HEK293 (cell line): Measurements from ENCODE around the gene NCOR2.

Source experiments
- CTCF ChIA-PET: fragments of 350-600 bp; formaldehyde crosslinking; extraction: SDS; loops from one replicate; lab custom pipeline; 2021; ENCODE audit warnings: antibody characterized with exemption; lab: Yijun Ruan, JAX
- POLR2A ChIA-PET: fragments of 300-600 bp; formaldehyde crosslinking; extraction: SDS; loops from one replicate; lab custom pipeline; 2020; ENCODE audit warnings: antibody characterized with exemption, inconsistent platforms; lab: Yijun Ruan, JAX
- H3K27ac ChIP-seq: fragments of 200-500 bp; sonication (Bioruptor generic); 2 replicates; pipeline ENCODE4 v1.5.1; 2014; ENCODE audit warnings: low read depth, low read length, control low read depth, inconsistent platforms; ENCODE audit errors: extremely low read depth
- H3K36me3 ChIP-seq, 2 experiments: fragments of 200-500 bp in 1 of 2; sonication (Bioruptor generic) in 1 of 2; 1 replicate in 1 of 2; 2 replicates in 1 of 2; pipeline ENCODE4 v1.5.1; 2014 to 2017; ENCODE audit warnings: inconsistent platforms in 2 of 2, low read length in 2 of 2; ENCODE audit not compliant: control insufficient read depth in 2 of 2, insufficient read depth in 1 of 2
- H3K4me1 ChIP-seq: fragments of 200-500 bp; sonication (Bioruptor generic); 2 replicates; pipeline ENCODE4 v1.5.1; 2014; ENCODE audit warnings: mild to moderate bottlenecking, low read length, inconsistent platforms; ENCODE audit not compliant: control insufficient read depth, insufficient read depth
- H3K4me3 ChIP-seq: 2 replicates; pipeline ENCODE4 v1.5.1; 2011; ENCODE audit warnings: low read depth, mild to moderate bottlenecking, control low read depth, low read length, moderate library complexity
- H3K9me3 ChIP-seq: fragments of 200-500 bp; sonication (Bioruptor generic); 2 replicates; pipeline ENCODE4 v1.5.1; 2014; ENCODE audit warnings: low read depth, low read length, inconsistent platforms; ENCODE audit not compliant: control insufficient read depth, insufficient read depth
- BCL6B ChIP-seq: fragments of 450-650 bp; formaldehyde crosslinking; IDR thresholded peaks from 2 replicates; pipeline ENCODE4 v1.5.1; 2017; ENCODE audit warnings: missing biosample characterization, missing genetic modification characterization
- GFI1B ChIP-seq: fragments of 450-650 bp; formaldehyde crosslinking; IDR thresholded peaks from 2 replicates; pipeline ENCODE4 v1.5.1; 2016; ENCODE audit warnings: missing biosample characterization, missing genetic modification characterization
- GLIS1 ChIP-seq: fragments of 450-650 bp; formaldehyde crosslinking; IDR thresholded peaks from 2 replicates; pipeline ENCODE4 v1.5.1; 2016; ENCODE audit warnings: missing biosample characterization, missing genetic modification characterization
- KLF1 ChIP-seq: fragments of 450-650 bp; formaldehyde crosslinking; IDR thresholded peaks from 2 replicates; pipeline ENCODE4 v1.5.1; 2016; ENCODE audit warnings: missing biosample characterization, missing genetic modification characterization
- PRDM4 ChIP-seq: fragments of 450-650 bp; formaldehyde crosslinking; IDR thresholded peaks from 2 replicates; pipeline ENCODE4 v1.5.1; 2017; ENCODE audit warnings: missing biosample characterization, missing genetic modification characterization
- TSHZ1 ChIP-seq: fragments of 450-650 bp; formaldehyde crosslinking; IDR thresholded peaks from 2 replicates; pipeline ENCODE4 v1.5.1; 2016; ENCODE audit warnings: missing biosample characterization, missing genetic modification characterization, borderline replicate concordance
- ZBTB44 ChIP-seq: fragments of 450-650 bp; IDR thresholded peaks from 2 replicates; pipeline ENCODE4 v1.5.1; 2018; ENCODE audit warnings: missing biosample characterization, mild to moderate bottlenecking, missing genetic modification characterization
- ZNF155 ChIP-seq: fragments of 450-650 bp; formaldehyde crosslinking; IDR thresholded peaks from 2 replicates; pipeline ENCODE4 v1.5.1; 2016; ENCODE audit warnings: missing biosample characterization, missing genetic modification characterization
- ZNF211 ChIP-seq: fragments of 450-650 bp; formaldehyde crosslinking; IDR thresholded peaks from 2 replicates; pipeline ENCODE4 v1.5.1; 2016; ENCODE audit warnings: low read depth, missing biosample characterization, missing genetic modification characterization
- ZNF311 ChIP-seq: fragments of 450-650 bp; formaldehyde crosslinking; IDR thresholded peaks from 2 replicates; pipeline ENCODE4 v1.5.1; 2017; ENCODE audit warnings: missing biosample characterization, missing genetic modification characterization, borderline replicate concordance
- ZNF335 ChIP-seq: fragments of 450-650 bp; formaldehyde crosslinking; conservative IDR thresholded peaks from 2 replicates; pipeline ENCODE4 v1.5.1; 2016; ENCODE audit warnings: missing biosample characterization, missing genetic modification characterization
- ZNF354C ChIP-seq: fragments of 450-650 bp; formaldehyde crosslinking; IDR thresholded peaks from 2 replicates; pipeline ENCODE4 v1.5.1; 2016; ENCODE audit warnings: missing biosample characterization, missing genetic modification characterization, low read depth, borderline replicate concordance
- ZNF416 ChIP-seq: fragments of 450-650 bp; formaldehyde crosslinking; IDR thresholded peaks from 2 replicates; pipeline ENCODE4 v1.5.1; 2016; ENCODE audit warnings: missing biosample characterization, missing genetic modification characterization
- ZNF423 ChIP-seq: fragments of 450-650 bp; formaldehyde crosslinking; IDR thresholded peaks from 2 replicates; pipeline ENCODE4 v1.5.1; 2016; ENCODE audit warnings: missing biosample characterization, missing genetic modification characterization
- ZNF433 ChIP-seq: fragments of 450-650 bp; formaldehyde crosslinking; IDR thresholded peaks from 2 replicates; pipeline ENCODE4 v1.5.1; 2016; ENCODE audit warnings: missing biosample characterization, missing genetic modification characterization, low read depth
- ZNF501 ChIP-seq: fragments of 450-650 bp; formaldehyde crosslinking; IDR thresholded peaks from 2 replicates; pipeline ENCODE4 v1.5.1; 2016; ENCODE audit warnings: missing biosample characterization, missing genetic modification characterization
- ZNF529 ChIP-seq: fragments of 450-650 bp; formaldehyde crosslinking; IDR thresholded peaks from 2 replicates; pipeline ENCODE4 v1.5.1; 2017; ENCODE audit warnings: missing genetic modification characterization, missing biosample characterization; ENCODE audit not compliant: insufficient replicate concordance
- ZNF785 ChIP-seq: fragments of 450-650 bp; formaldehyde crosslinking; IDR thresholded peaks from 2 replicates; pipeline ENCODE4 v1.5.1; 2016; ENCODE audit warnings: missing biosample characterization, missing genetic modification characterization
- ZNF843 ChIP-seq: fragments of 450-650 bp; formaldehyde crosslinking; IDR thresholded peaks from 2 replicates; pipeline ENCODE4 v1.5.1; 2016; ENCODE audit warnings: missing biosample characterization, missing genetic modification characterization
- TF ChIP-seq, protein P1 (sequence below): fragments of 450-650 bp; formaldehyde crosslinking; IDR thresholded peaks from 2 replicates; pipeline ENCODE4 v1.5.1; 2016; ENCODE audit warnings: missing biosample characterization, missing genetic modification characterization, borderline replicate concordance

The NCOR2 gene

DNA sequence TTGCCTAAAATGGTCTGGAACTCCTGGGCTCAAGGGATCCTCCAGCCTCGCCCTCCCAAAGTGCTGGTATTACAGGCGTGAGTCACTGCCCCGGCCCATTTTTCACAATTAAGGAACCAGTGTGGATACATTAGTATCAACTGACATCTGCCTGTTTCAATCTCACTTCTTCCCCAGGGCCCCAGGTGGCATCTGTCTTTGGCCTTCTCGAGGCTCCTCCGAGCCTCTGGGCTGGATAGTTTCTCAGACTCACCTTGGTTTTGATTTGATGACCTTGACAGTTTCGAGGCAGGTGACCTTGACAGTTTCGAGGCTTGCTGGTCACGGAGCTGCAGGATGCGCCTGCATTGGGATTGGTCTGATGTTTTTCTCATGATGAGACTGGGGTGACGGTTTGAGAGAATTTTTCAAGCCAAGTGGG is 41.0 kb upstream of the NCOR2 start:
- no peaks in the 10 kb centered on the region for H3K9me3 ChIP-seq
- H3K4me1 ChIP-seq = peaks cover 5% of the 10 kb centered on the region
- TF ChIP-seq, protein P1, sequence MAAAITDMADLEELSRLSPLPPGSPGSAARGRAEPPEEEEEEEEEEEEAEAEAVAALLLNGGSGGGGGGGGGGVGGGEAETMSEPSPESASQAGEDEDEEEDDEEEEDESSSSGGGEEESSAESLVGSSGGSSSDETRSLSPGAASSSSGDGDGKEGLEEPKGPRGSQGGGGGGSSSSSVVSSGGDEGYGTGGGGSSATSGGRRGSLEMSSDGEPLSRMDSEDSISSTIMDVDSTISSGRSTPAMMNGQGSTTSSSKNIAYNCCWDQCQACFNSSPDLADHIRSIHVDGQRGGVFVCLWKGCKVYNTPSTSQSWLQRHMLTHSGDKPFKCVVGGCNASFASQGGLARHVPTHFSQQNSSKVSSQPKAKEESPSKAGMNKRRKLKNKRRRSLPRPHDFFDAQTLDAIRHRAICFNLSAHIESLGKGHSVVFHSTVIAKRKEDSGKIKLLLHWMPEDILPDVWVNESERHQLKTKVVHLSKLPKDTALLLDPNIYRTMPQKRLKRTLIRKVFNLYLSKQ = no peak
- TF ChIP-seq GLIS1 (tag by site-specific recombination) (peak; percentile 12; the same call in 1 of the 2 replicates), ZNF785 (no peak), BCL6B (no peak), GFI1B (tag by site-specific recombination) (no peak), ZNF843 (tag by site-specific recombination) (no peak), KLF1 (tag by site-specific recombination) (0 out of 2 replicates have a peak, but pooled peaks have one; percentile 19), ZNF354C (no peak), ZNF529 (no peak), ZNF211 (tag by site-specific recombination) (no peak), PRDM4 (tag by site-specific recombination) (peak; percentile 99), ZNF335 (tag by site-specific recombination) (peak; percentile 39; the same call in 1 of the 2 replicates), ZNF433 (tag by site-specific recombination) (no peak), ZNF501 (tag by site-specific recombination) (no peak), ZNF423 (tag by site-specific recombination) (no peak), ZNF155 (tag by site-specific recombination) (no peak)
- H3K36me3 ChIP-seq = no peaks in the 10 kb centered on the region
- CTCF ChIA-PET = interaction anchor here (1.2 kb wide), 1 partner anchor 158 kb away, joined by 3 read pairs; no protein-coding TSS in a partner anchor
- no peak overlapping the region for H3K4me3 ChIP-seq
- POLR2A ChIA-PET = no interaction called here
- H3K27ac ChIP-seq = no peak overlapping the region

DNA sequence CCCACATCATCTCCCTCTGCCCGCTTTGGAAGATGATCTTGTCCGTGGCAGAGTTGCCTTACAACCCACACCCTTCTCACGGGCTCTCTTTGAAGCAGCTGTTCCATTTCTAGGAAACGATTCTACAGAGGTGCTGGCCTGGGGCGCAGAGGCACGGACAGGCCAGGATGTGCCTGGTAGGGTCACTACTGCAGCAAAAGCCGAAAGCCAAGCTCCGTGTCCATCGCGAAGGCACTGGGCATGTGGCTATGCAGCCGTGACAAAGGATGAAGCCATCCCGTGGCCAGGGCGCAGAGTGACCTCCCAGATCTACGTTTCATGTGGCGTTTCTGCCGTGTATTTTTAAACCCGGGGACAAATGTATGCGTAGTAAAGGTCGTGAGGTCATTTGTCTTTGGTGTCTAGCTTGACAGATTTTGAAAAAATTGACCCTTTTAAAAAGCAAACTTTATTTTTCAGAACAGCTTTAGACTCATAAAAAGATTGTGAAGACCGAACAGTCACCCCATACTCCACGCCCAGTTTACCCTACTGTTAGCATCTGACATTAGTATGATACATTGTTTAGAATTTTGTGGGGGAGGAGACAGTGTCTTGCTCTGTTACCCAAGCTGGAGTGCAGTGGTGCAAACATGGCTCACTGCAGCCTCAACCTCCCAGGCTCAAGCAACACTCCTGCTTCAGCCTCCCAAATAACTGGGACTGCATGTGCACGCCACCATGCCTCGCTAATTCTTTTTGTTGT is 40.4 kb upstream of the NCOR2 start:
- no peak overlapping the region for H3K27ac ChIP-seq
- no peaks in the 10 kb centered on the region for H3K36me3 ChIP-seq
- H3K9me3 ChIP-seq = no peaks in the 10 kb centered on the region
- H3K4me1 ChIP-seq = peaks cover 5% of the 10 kb centered on the region
- ChIA-PET CTCF (interaction anchor here (0.6 to 1.2 kb wide), 2 partner anchors 10 to 159 kb away, joined by 3 read pairs; no protein-coding TSS in a partner anchor), POLR2A (no interaction called here)
- no peak overlapping the region for H3K4me3 ChIP-seq
- TF ChIP-seq ZNF416 = no peak
- no peak for TF ChIP-seq TSHZ1 (tag by site-specific recombination)
- TF ChIP-seq ZNF335 (tag by site-specific recombination) = no peak
- no peak for TF ChIP-seq PRDM4 (tag by site-specific recombination)
- no peak for TF ChIP-seq ZBTB44 (tag by site-specific recombination)
- TF ChIP-seq ZNF311 (tag by site-specific recombination) = no peak
